HG03457 (cell line): ENCODE measurements around the gene EIF3D.
"Not testable (repeated sequence)": the region's sequence is repeated elsewhere in the genome, so short reads cannot be mapped to it uniquely, and the experiment has no call there.

ENCODE experiments used
- ATAC-seq: cut with Tn5 transposase; IDR thresholded peaks from one replicate; pipeline ENCODE4 v1.9.1; 2021; ENCODE audit warnings: moderate number of reproducible peaks; ENCODE audit not compliant: unreplicated experiment

Gene EIF3D

GRCh38 chr22:36550701-36551495 is 21.9 kb upstream of the EIF3D start:
- ATAC-seq = no peak

DNA sequence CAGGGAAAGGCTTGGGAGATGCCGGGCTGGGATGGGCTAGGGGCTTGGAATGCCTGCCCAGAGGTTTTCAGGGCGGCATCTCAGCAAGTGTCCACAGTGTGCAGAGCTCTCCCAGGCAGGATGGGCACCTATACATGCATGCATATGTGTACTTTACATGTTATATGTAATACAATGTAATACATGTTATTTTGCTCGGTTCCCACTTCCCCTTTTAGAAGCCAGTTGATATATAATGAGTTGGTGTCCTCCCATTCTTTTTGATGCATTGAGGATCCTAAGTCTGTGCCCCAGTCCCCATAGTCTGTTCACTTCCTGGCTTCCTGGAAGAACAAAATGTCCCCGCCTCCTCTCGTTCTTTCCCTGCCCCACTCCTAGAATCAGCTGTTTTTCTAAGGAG is 20.1 kb upstream of the EIF3D start:
- ATAC-seq = no peak

- no peak for ATAC-seq
Measured at GRCh38 chr22:36548606-36549005, 19.6 kb upstream of the EIF3D start.

- no peak for ATAC-seq
Measured at GRCh38 chr22:36546932-36547331, 18.0 kb upstream of the EIF3D start.

- no peak for ATAC-seq
Measured at GRCh38 chr22:36546092-36546804, 17.3 kb upstream of the EIF3D start.

DNA sequence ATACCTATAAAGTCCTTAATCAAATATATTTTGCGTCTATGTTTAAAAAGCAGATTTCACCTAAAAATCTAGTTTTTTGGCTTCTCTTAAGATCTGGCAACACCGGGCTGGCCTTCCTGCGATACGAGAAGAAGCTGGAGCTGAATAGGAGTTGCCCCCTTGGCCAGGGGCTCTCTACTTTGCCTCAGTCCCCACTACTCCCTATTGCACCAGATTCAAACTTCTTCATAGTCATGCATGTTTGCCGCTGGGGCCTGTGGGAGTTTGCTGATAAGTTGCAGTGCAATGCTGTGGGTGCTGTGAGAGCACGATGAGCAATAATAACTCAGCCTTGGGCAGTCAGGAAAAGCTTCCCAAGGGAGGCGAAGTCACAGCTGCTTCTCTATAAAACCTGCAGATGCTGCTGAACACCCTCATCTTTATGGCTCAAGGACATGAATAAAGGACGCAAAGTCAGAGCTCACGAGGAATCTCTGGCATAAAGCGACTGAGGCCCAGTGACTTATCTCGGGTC is 15.2 kb upstream of the EIF3D start:
- no peak for ATAC-seq

GRCh38 chr22:36541831-36542411 is 13.0 kb upstream of the EIF3D start:
- no peak for ATAC-seq

GRCh38 chr22:36540867-36541642 is 12.1 kb upstream of the EIF3D start:
- no peak for ATAC-seq

- no peak for ATAC-seq
Measured at GRCh38 chr22:36538529-36538928, 9.6 kb upstream of the EIF3D start.

DNA sequence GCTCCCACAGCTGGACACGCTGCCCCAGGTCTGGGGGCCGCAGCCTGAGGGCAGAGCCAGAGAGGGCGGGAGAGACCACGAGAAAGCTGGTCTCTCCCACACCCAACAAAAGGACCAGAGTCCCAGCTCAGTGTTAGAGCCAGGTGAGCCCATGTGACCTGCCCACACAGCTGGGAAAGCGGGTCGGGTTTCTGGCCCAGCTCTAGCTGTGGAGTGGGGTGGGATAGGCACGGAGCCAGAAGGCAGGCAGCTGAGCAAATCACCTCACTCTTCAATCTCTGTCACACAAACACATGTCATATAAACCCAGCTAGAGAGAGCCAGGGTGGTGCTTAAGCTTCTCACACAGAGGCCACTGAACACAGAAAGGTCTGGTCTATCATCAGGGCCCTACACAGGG is 7.8 kb upstream of the EIF3D start:
- ATAC-seq = no peak

DNA sequence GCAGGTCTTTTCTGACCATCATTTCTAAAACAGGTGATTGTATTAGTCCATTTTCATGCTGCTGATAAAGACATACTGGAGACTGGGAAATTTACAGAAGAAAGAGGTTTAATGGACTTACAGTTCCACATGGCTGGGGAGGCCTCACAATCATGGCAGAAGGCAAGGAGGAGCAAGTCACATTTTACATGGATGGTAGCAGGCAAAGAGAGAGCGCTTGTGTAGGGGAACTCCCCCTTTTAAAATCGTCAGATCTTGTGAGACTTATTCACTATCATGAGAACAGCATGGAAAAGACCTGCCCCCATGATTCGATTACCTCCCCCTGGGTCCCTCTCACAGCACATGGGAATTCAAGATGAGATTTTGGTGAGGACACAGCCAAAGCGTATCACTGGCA is 4.4 kb upstream of the EIF3D start:
- not testable (repeated sequence) for ATAC-seq

DNA sequence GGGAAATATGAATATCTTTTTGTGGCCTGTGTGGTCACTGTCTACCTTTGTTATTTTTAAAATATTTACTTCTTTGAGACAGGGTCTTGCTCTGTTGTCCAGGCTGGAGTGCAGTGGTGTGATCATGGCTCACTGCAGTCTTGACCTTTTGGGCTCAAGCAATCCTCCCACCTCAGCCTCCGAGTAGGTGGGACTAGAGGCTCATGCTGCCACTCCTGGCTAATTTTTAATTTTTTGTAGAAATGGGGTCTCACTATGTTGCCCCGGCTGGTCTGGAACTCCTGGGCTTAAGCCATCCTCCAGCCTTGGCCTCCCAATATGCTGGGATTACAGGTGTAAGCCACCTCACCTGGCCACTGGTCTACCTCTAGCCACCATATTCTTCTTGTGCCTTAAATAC is 3.5 kb upstream of the EIF3D start:
- no peak for ATAC-seq

DNA sequence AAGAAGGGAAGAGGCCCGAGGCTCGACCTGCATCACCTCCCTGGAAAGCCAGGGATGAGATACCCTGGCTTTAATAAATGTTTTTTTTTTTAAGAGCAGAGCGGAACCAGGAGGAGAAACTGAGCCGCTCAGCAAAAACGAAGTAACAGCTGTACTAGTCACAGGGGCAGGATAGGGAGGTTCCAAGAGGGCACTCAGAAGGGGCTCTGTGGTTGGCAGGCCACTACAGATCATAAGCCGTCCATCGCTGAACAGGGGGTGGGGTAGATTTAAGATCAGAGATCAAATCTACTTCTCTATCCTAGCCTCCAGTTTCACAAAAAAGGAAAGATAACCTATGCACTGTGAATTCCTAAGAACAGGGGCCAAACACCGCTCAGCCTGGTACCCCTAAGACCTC is 625 bp downstream of the EIF3D start:
- ATAC-seq = no peak

DNA sequence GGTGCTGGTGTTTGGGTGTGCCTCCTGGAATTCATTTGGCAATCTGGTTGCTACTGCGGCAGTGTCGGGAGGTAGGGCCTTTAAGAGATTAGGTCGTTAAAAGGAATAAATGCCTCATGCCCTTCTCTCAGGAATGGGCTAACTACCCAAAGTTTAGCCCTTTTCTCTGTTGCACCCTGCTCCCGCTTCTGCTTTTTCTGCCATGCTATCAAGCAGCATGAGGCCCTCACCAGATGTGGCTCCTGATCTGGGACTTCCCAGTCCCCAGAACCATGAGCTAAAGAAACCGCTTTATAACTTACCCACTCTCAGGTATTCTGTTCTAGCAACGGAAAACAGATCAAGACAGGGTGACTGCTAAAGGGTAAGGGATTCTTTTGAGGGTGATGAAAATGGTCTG is 6.3 kb downstream of the EIF3D start:
- ATAC-seq = no peak

- ATAC-seq = no peak
Measured at GRCh38 chr22:36520423-36520822, 8.5 kb downstream of the EIF3D start.

DNA sequence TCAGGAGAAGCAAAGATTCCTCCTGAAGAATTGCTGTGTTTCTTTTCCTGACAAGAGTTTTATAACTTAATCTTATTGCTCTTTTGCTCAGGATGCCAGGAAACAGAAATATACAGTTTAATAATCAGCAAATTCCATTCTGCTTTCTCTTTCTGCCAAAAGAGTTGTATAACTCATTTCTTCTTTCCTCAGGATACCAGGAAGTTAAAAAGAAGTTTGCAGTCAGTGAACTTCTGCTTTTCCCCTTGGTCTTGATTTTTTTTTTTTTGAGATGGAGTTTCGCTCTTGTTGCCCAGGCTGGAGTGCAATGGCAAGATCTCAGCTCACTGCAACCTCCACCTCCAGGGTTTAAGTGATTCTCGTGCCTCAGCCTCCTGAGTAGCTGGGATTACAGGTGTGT is 9.1 kb downstream of the EIF3D start:
- ATAC-seq = not testable (repeated sequence)

DNA sequence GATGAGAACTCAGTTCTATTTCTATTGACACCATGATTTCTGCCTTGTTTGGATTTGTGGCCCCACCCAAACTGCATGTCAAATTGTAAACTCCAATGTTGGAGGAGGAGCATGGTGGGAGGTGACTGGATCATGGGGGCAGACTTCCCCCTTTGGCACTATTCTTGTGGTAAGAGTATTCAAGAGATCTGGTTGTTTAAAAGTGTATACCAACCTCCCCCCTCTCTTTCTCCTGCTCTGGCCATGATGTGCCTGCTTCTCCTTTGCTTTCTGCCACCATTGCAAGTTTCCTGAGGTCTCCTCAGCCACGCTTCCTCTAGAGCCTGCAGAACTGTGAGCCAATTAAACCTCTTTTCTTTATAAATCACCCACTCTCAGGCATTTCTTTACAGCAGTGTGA is 14.2 kb downstream of the EIF3D start:
- ATAC-seq = no peak

GRCh38 chr22:36512991-36513390 is 16.0 kb downstream of the EIF3D start:
- ATAC-seq = no peak

GRCh38 chr22:36512333-36512732 is 16.6 kb downstream of the EIF3D start:
- ATAC-seq = no peak

- no peak for ATAC-seq
Measured at GRCh38 chr22:36510966-36511881, 17.7 kb downstream of the EIF3D start.
